WTC11 (cell line): ENCODE measurements around the gene IPO13. TPM values are rescaled to one million over a fixed set of nuclear protein-coding genes. Genes with fewer than 3 reads are reported as not detected.
A peak's percentile ranks its signal among the peaks of the same experiment; 100 is the strongest.

Experiments used
- ATAC-seq: fragments of 200-7000 bp; cut with Tn5 transposase; 2 replicates; pipeline ENCODE4 v1.10.0; 2021; ENCODE audit warnings: mild to moderate bottlenecking, moderate library complexity
- CTCF ChIA-PET: fragments of 300-600 bp; sonication (Branson Sonifier 250); formaldehyde crosslinking; loops from one replicate; lab custom pipeline; 2021; ENCODE audit warnings: antibody characterized with exemption; lab: Charles Lee
- POLR2A ChIA-PET: fragments of 350-600 bp; sonication (Branson Sonifier 250); formaldehyde crosslinking; loops from one replicate; lab custom pipeline; 2021; ENCODE audit warnings: antibody characterized with exemption; lab: Charles Lee
- DNase-seq: peaks from one replicate; pipeline ENCODE4 v3.0.0; 2021; ENCODE audit warnings: low spot score
- H3K27ac Mint-ChIP-seq: 2 replicates; pipeline ENCODE4 v1.8.0; 2021; ENCODE audit warnings: mixed read lengths
- H3K27me3 Mint-ChIP-seq: 2 replicates; pipeline ENCODE4 v1.8.0; 2021; ENCODE audit warnings: low read depth, mild to moderate bottlenecking, moderate library complexity, mixed read lengths
- H3K36me3 Mint-ChIP-seq: 2 replicates; pipeline ENCODE4 v1.8.0; 2021; ENCODE audit warnings: mixed read lengths
- H3K4me1 Mint-ChIP-seq: 2 replicates; pipeline ENCODE4 v1.8.0; 2022; ENCODE audit warnings: mixed read lengths
- H3K4me3 Mint-ChIP-seq: 2 replicates; pipeline ENCODE4 v1.8.0; 2021; ENCODE audit warnings: mild to moderate bottlenecking, moderate library complexity, mixed read lengths
- H3K9me3 Mint-ChIP-seq: 2 replicates; pipeline ENCODE4 v1.8.0; 2021; ENCODE audit warnings: mixed read lengths
- ARID4B ChIP-seq: sonication (generic); formaldehyde crosslinking; IDR thresholded peaks from 2 replicates; pipeline ENCODE4 v1.8.0; 2023; ENCODE audit warnings: missing genetic modification reagents, mild to moderate bottlenecking, borderline replicate concordance
- CDX4 ChIP-seq: fragments of 250-450 bp; sonication (Bioruptor Pico); IDR thresholded peaks from 2 replicates; pipeline ENCODE4 v1.9.0; 2021; ENCODE audit warnings: moderate library complexity, mild to moderate bottlenecking, inconsistent platforms, borderline replicate concordance
- CREM ChIP-seq: sonication (generic); formaldehyde crosslinking; IDR thresholded peaks from 2 replicates; pipeline ENCODE4 v1.8.1; 2022; ENCODE audit warnings: mild to moderate bottlenecking, missing genetic modification reagents, moderate library complexity
- ERG ChIP-seq: fragments of 250-450 bp; sonication (Bioruptor Pico); IDR thresholded peaks from 2 replicates; pipeline ENCODE4 v1.8.0; 2021; ENCODE audit warnings: mild to moderate bottlenecking
- ETV6 ChIP-seq: sonication (generic); formaldehyde crosslinking; IDR thresholded peaks from 2 replicates; pipeline ENCODE4 v1.8.1; 2022; ENCODE audit warnings: mild to moderate bottlenecking, missing genetic modification reagents
- FOXK1 ChIP-seq: sonication (generic); formaldehyde crosslinking; IDR thresholded peaks from 2 replicates; pipeline ENCODE4 v1.8.0; 2022; ENCODE audit warnings: mild to moderate bottlenecking, moderate library complexity, missing genetic modification reagents
- FOXP4 ChIP-seq: sonication (generic); formaldehyde crosslinking; IDR thresholded peaks from 2 replicates; pipeline ENCODE4 v1.8.0; 2022; ENCODE audit warnings: mild to moderate bottlenecking, missing genetic modification reagents
- GABPB1 ChIP-seq: sonication (generic); formaldehyde crosslinking; IDR thresholded peaks from 2 replicates; pipeline ENCODE4 v1.8.1; 2023; ENCODE audit warnings: mild to moderate bottlenecking, missing genetic modification reagents
- JUN ChIP-seq: sonication (generic); formaldehyde crosslinking; IDR thresholded peaks from 2 replicates; pipeline ENCODE4 v1.8.0; 2023; ENCODE audit warnings: mild to moderate bottlenecking, missing genetic modification reagents
- MAX ChIP-seq: sonication (generic); formaldehyde crosslinking; IDR thresholded peaks from 2 replicates; pipeline ENCODE4 v1.8.0; 2022; ENCODE audit warnings: mild to moderate bottlenecking, missing genetic modification reagents
- NFYB ChIP-seq: sonication (generic); formaldehyde crosslinking; conservative IDR thresholded peaks from 2 replicates; pipeline ENCODE4 v1.8.0; 2022; ENCODE audit warnings: low read depth, missing genetic modification reagents
- NR2C2 ChIP-seq: sonication (generic); formaldehyde crosslinking; IDR thresholded peaks from 2 replicates; pipeline ENCODE4 v1.8.0; 2022; ENCODE audit warnings: mild to moderate bottlenecking, missing genetic modification reagents
- PREB ChIP-seq: sonication (generic); formaldehyde crosslinking; IDR thresholded peaks from 2 replicates; pipeline ENCODE4 v1.8.1; 2022; ENCODE audit warnings: mild to moderate bottlenecking, missing genetic modification reagents, moderate library complexity, borderline replicate concordance
- SP1 ChIP-seq: sonication (generic); formaldehyde crosslinking; conservative IDR thresholded peaks from 2 replicates; pipeline ENCODE4 v1.8.1; 2022; ENCODE audit warnings: missing genetic modification reagents
- TCF7 ChIP-seq: sonication (generic); formaldehyde crosslinking; IDR thresholded peaks from 2 replicates; pipeline ENCODE4 v1.8.0; 2022; ENCODE audit warnings: mild to moderate bottlenecking, low read depth, missing genetic modification reagents, moderate library complexity
- USF1 ChIP-seq: sonication (generic); formaldehyde crosslinking; IDR thresholded peaks from 2 replicates; pipeline ENCODE4 v1.8.0; 2022; ENCODE audit warnings: mild to moderate bottlenecking, missing genetic modification reagents
- USF2 ChIP-seq: sonication (generic); formaldehyde crosslinking; IDR thresholded peaks from 2 replicates; pipeline ENCODE4 v1.8.1; 2023; ENCODE audit warnings: mild to moderate bottlenecking, missing genetic modification reagents, moderate library complexity
- ZNF425 ChIP-seq: fragments of 250-450 bp; sonication (Bioruptor Pico); conservative IDR thresholded peaks from 2 replicates; pipeline ENCODE4 v1.9.0; 2021; ENCODE audit warnings: mild to moderate bottlenecking
- total RNA-seq: library from RNA; stranded (reverse); gene quantifications from 3 replicates; pipeline ENCODE4 v1.2.3, GENCODE V29; 2021

Gene IPO13
- total RNA-seq, 1 experiment from 2014 or later: 24.2 TPM

GRCh38 chr1:43969416-43969745 lies 22.6 kb downstream of the IPO13 start:
- POLR2A ChIA-PET: interaction anchor here (1.0 kb wide), 1 partner anchor 62 kb away, joined by 3 read pairs; no protein-coding TSS in a partner anchor
- CTCF ChIA-PET: interaction anchor here (0.7 to 2.8 kb wide), 9 partner anchors 11 to 206 kb away, joined by 3 to 27 read pairs (median 5); partner anchors contain the start of gene IPO13
- H3K4me3 Mint-ChIP-seq: peak overlapping the region; percentile 97
- TF ChIP-seq CDX4 (no peak), FOXP4 (CRISPR knock-in tag) (no peak), ERG (CRISPR knock-in tag) (no peak)
- no peaks in the 10 kb centered on the region for H3K9me3 Mint-ChIP-seq
- H3K36me3 Mint-ChIP-seq: peaks cover 13% of the 10 kb centered on the region; the same call in 1 of the 2 replicates
- no peaks in the 10 kb centered on the region for H3K27me3 Mint-ChIP-seq
- ATAC-seq: no peak
- H3K27ac Mint-ChIP-seq: no peak overlapping the region
- peaks cover 21% of the 10 kb centered on the region for H3K4me1 Mint-ChIP-seq
- no peak for DNase-seq

GRCh38 chr1:43969746-43970466 lies 23.2 kb downstream of the IPO13 start, which contains the start of gene DPH2:
Gene DPH2 (plus strand): TSS chr1:43970010. CDS start chr1:43970176, 166 bp downstream.
- no peaks in the 10 kb centered on the region for H3K9me3 Mint-ChIP-seq
- ChIA-PET POLR2A (interaction anchor here (0.8 to 1.0 kb wide), 3 partner anchors 22 to 99 kb away, joined by 3 to 5 read pairs (median 3); no protein-coding TSS in a partner anchor), CTCF (interaction anchor here (0.6 to 2.8 kb wide), 13 partner anchors 11 to 317 kb away, joined by 3 to 27 read pairs (median 4); partner anchors contain the start of gene IPO13)
- peaks cover 21% of the 10 kb centered on the region for H3K4me1 Mint-ChIP-seq
- peak within 1 kb of the TSS; percentile 97 for H3K4me3 Mint-ChIP-seq
- no peaks in the 10 kb centered on the region for H3K27me3 Mint-ChIP-seq
- peak; percentile 98 for DNase-seq
- H3K36me3 Mint-ChIP-seq: peaks cover 13% of the 10 kb centered on the region; the same call in 1 of the 2 replicates
- H3K27ac Mint-ChIP-seq: peak within 1 kb of the TSS; percentile 17
- ATAC-seq: peak; percentile 91
- TF ChIP-seq TCF7 (CRISPR knock-in tag) (no peak), ZNF425 (CRISPR knock-in tag) (no peak), NFYB (CRISPR knock-in tag) (peak; percentile 82), ETV6 (CRISPR knock-in tag) (0 out of 2 replicates have a peak, but pooled peaks have one; percentile 62), SP1 (CRISPR knock-in tag) (peak; percentile 77), USF1 (CRISPR knock-in tag) (peak; percentile 83), JUN (CRISPR knock-in tag) (peak; percentile 51; the same call in 1 of the 2 replicates), GABPB1 (CRISPR knock-in tag) (peak; percentile 68), MAX (CRISPR knock-in tag) (peak; percentile 75), CREM (CRISPR knock-in tag) (no peak), FOXK1 (CRISPR knock-in tag) (peak; percentile 90), USF2 (CRISPR knock-in tag) (peak; percentile 81), ARID4B (CRISPR knock-in tag) (peak; percentile 66; the same call in 1 of the 2 replicates), PREB (CRISPR knock-in tag) (no peak), NR2C2 (CRISPR knock-in tag) (peak; percentile 78; the same call in 1 of the 2 replicates)
